ENCODE results near the gene SLC44A2. TPM values are rescaled to one million over a fixed set of nuclear protein-coding genes. Genes with fewer than 3 reads are reported as not detected.
A peak's percentile ranks its signal among the peaks of the same experiment; 100 is the strongest.

The SLC44A2 gene
- total and polyA plus RNA-seq, 2 of the 8 experiments (the other 6 are each of a cell fraction or from before 2014, with no cell fraction given): 105 to 120 TPM

- TF ChIP-seq CHD7 (IDR thresholded peaks at IDR 0.05; ENCODE audit: insufficient replicate concordance, low read length) (no peak), CEBPB (IDR thresholded peaks at IDR 0.05; ENCODE audit: low read depth, low read length) (peak; percentile 29; the same call in 1 of the 2 replicates), MAFK (IDR thresholded peaks at IDR 0.05; ENCODE audit: low read depth, low read length) (no peak), TBP (IDR thresholded peaks at IDR 0.05; ENCODE audit: low read depth, low read length) (peak; percentile 84), POU5F1 (IDR thresholded peaks at IDR 0.05; ENCODE audit: low read depth, low read length) (no peak), SIN3A (conservative IDR thresholded peaks at IDR 0.05 in 1 of 2, IDR thresholded peaks at IDR 0.05 in 1 of 2; ENCODE audit: low read depth in 1 of 2, low read length in 2 of 2) (peak; percentile 65 to 93), NANOG (IDR thresholded peaks at IDR 0.05; ENCODE audit: insufficient read depth, low read depth, low read length, poor library complexity, severe bottlenecking) (no peak), RFX5 (IDR thresholded peaks at IDR 0.05; ENCODE audit: borderline replicate concordance, low read depth, low read length) (no peak)
- TF ChIP-seq, protein P1, sequence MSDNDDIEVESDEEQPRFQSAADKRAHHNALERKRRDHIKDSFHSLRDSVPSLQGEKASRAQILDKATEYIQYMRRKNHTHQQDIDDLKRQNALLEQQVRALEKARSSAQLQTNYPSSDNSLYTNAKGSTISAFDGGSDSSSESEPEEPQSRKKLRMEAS (IDR thresholded peaks at IDR 0.05): peak; percentile 98
Measured at GRCh38 chr19:10653732-10654609, 28.6 kb downstream of the SLC44A2 start, which contains the start of gene ILF3 (continued).

Measured in H1 (cell line).